Keratinocyte (primary cell): ENCODE results near the gene SLC12A3. TPM values are rescaled to one million over a fixed set of nuclear protein-coding genes. Genes with fewer than 3 reads are reported as not detected.

Experiments used
- DNase-seq: peaks from one replicate; pipeline ENCODE4 v3.0.0-alpha.2; 2011; ENCODE audit warnings: low read depth, missing footprints, low spot score
- FAIRE-seq: peaks from 2 replicates; lab custom pipeline; 2011; peaks lifted over from hg19 to GRCh38; lab: Jason Lieb, UNC
- H2AFZ ChIP-seq: 2 replicates; pipeline ENCODE4 v1.6.0; 2012; ENCODE audit warnings: low read length, control low read depth, inconsistent platforms; ENCODE audit not compliant: control insufficient read depth
- H3K27ac ChIP-seq: 2 replicates; pipeline ENCODE4 v1.5.1; 2011; ENCODE audit warnings: low read length; ENCODE audit not compliant: control insufficient read depth, insufficient read depth
- H3K27me3 ChIP-seq: 3 replicates; pipeline ENCODE4 v1.6.0; 2011; ENCODE audit warnings: low read length; ENCODE audit not compliant: control insufficient read depth, insufficient read depth; ENCODE audit errors: extremely low read depth
- H3K36me3 ChIP-seq, 2 experiments: 2 replicates in 1 of 2; 3 replicates in 1 of 2; pipeline ENCODE4 v1.5.1; 2011; ENCODE audit warnings: low read length in 2 of 2, mild to moderate bottlenecking in 1 of 2; ENCODE audit not compliant: control insufficient read depth in 2 of 2, insufficient read depth in 2 of 2; ENCODE audit errors: extremely low read depth in 1 of 2
- H3K4me1 ChIP-seq: 3 replicates; pipeline ENCODE4 v1.5.1; 2011; ENCODE audit warnings: low read length; ENCODE audit not compliant: control insufficient read depth, insufficient read depth; ENCODE audit errors: extremely low read depth
- H3K4me2 ChIP-seq: 3 replicates; pipeline ENCODE4 v1.6.0; 2011; ENCODE audit warnings: low read depth, low read length; ENCODE audit not compliant: control insufficient read depth, insufficient read depth; ENCODE audit errors: extremely low read depth
- H3K4me3 ChIP-seq, 3 experiments: fragments of 200-600 bp in 1 of 3; sonication (generic) in 1 of 3; 2 replicates in 2 of 3; 3 replicates in 1 of 3; pipeline ENCODE4 v1.5.1; 2011 to 2016; ENCODE audit warnings: low read length in 3 of 3, mild to moderate bottlenecking in 3 of 3, control low read depth in 2 of 3, inconsistent platforms in 1 of 3, low read depth in 1 of 3, mixed read lengths in 1 of 3, mixed run types in 1 of 3, moderate library complexity in 1 of 3; ENCODE audit not compliant: control insufficient read depth in 2 of 3, insufficient read depth in 2 of 3; ENCODE audit errors: extremely low read depth in 1 of 3
- H3K79me2 ChIP-seq: 2 replicates; pipeline ENCODE4 v1.6.0; 2012; ENCODE audit warnings: low read length; ENCODE audit not compliant: control insufficient read depth, insufficient read depth
- H3K9ac ChIP-seq: 3 replicates; pipeline ENCODE4 v1.6.0; 2011; ENCODE audit warnings: low read length; ENCODE audit not compliant: control insufficient read depth, insufficient read depth; ENCODE audit errors: extremely low read depth
- H3K9me1 ChIP-seq: 3 replicates; pipeline ENCODE4 v1.6.0; 2011; ENCODE audit warnings: low read length; ENCODE audit not compliant: control insufficient read depth, insufficient read depth; ENCODE audit errors: extremely low read depth
- H3K9me3 ChIP-seq: 2 replicates; pipeline ENCODE4 v1.5.1; 2012; ENCODE audit warnings: low read depth, low read length; ENCODE audit not compliant: control insufficient read depth
- H4K20me1 ChIP-seq: 3 replicates; pipeline ENCODE4 v1.6.0; 2011; ENCODE audit warnings: low read length; ENCODE audit not compliant: control insufficient read depth, insufficient read depth; ENCODE audit errors: extremely low read depth
- CTCF ChIP-seq, 3 experiments: IDR thresholded peaks in 1 of 3; conservative IDR thresholded peaks in 1 of 3; optimal IDR thresholded peaks in 1 of 3; 2 replicates in 2 of 3; 3 replicates in 1 of 3; pipeline versions ENCODE3 to v1.5.1; 2011; ENCODE audit warnings: low read length in 3 of 3, mild to moderate bottlenecking in 3 of 3, moderate library complexity in 2 of 3, control low read depth in 1 of 3, inconsistent platforms in 1 of 3; ENCODE audit not compliant: insufficient read depth in 2 of 3; ENCODE audit errors: extremely low read depth in 1 of 3
- EZH2 ChIP-seq: IDR thresholded peaks from one replicate; pipeline ENCODE4 v1.6.1; 2012; ENCODE audit warnings: inconsistent platforms, mild to moderate bottlenecking, low read length, moderate library complexity
- dilution Hi-C: fragments of 300-500 bp; cut with MboI; formaldehyde crosslinking; loops from one replicate; pipeline ENCODE4 v1.7.0; 2020; ENCODE audit warnings: low sequenced_read_pairs; ENCODE audit not compliant: extremely low pct_ligation_motif_present
- polyA plus RNA-seq, 5 experiments: library from polyadenylated mRNA; depleted of rRNA in 3 of 5; stranded (reverse) in 3 of 5; stranded (forward) in 1 of 5; unstranded in 1 of 5; fragments of >200 nt; gene quantifications; 1 replicate in 1 of 5; 2 replicates in 3 of 5; 3 replicates in 1 of 5; pipeline versions ENCODE4 v1.2.1 to v1.2.3, GENCODE V29; 2011 to 2012; ENCODE audit warnings: missing spikeins in 2 of 5, low read depth in 1 of 5, low replicate concordance in 1 of 5

The SLC12A3 gene
- polyA plus RNA-seq, 1 donor (not counting 4 experiments of a cell fraction or from before 2014, with no cell fraction given): not detected

GRCh38 chr16:56817056-56817455 lies 48.0 kb upstream of the SLC12A3 start:
- Histone ChIP-seq H3K4me2 (no peak overlapping the region), H3K9me1 (peaks cover 4% of the 10 kb centered on the region), H3K9me3 (no peaks in the 10 kb centered on the region), H4K20me1 (no peaks in the 10 kb centered on the region), H3K79me2 (peaks cover 2% of the 10 kb centered on the region), H2AFZ (no peak overlapping the region), H3K27me3 (no peaks in the 10 kb centered on the region), H3K9ac (no peak overlapping the region), H3K36me3 (peaks cover 7 to 8% of the 10 kb centered on the region in 2 experiments), H3K27ac (no peak overlapping the region), H3K4me3 (no peak overlapping the region), H3K4me1 (peaks cover 23% of the 10 kb centered on the region)
- DNase-seq (no peak), FAIRE-seq (no peak)
- TF ChIP-seq EZH2: no peak
- no peak for TF ChIP-seq CTCF (optimal IDR thresholded peaks at IDR 0.05 in 1 of 3, IDR thresholded peaks at IDR 0.05 in 1 of 3, conservative IDR thresholded peaks at IDR 0.05 in 1 of 3; ENCODE audit: extremely low read depth in 1 of 3, insufficient read depth in 2 of 3, low read length in 3 of 3)
- dilution Hi-C loops: no loop called here

DNA sequence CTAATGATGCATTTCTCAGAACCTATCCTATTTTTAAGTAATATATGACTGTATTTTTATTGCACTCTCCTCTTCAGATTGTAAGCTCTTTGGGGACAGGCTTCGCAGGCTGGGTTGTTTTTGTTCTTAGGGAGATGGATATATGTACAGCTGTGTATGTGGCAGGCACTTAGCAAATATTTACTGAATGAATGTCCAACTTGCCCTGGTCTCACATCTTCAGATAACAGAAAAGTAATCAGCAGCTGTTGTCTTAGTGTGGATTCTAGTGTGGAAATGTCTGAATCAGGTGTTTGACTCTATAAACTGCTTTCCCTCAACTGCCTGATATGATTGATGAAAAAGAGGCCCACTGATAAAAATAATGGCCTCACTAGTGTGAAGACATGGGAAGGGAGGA lies 47.1 kb upstream of the SLC12A3 start:
- no peaks in the 10 kb centered on the region for H3K27me3 ChIP-seq
- H3K36me3 ChIP-seq: peaks cover 8 to 9% of the 10 kb centered on the region in 2 experiments
- H2AFZ ChIP-seq: no peak overlapping the region
- dilution Hi-C loops: no loop called here
- H3K4me3 ChIP-seq: no peak overlapping the region
- no peaks in the 10 kb centered on the region for H3K9me3 ChIP-seq
- no peak overlapping the region for H3K9ac ChIP-seq
- TF ChIP-seq CTCF (optimal IDR thresholded peaks at IDR 0.05 in 1 of 3, IDR thresholded peaks at IDR 0.05 in 1 of 3, conservative IDR thresholded peaks at IDR 0.05 in 1 of 3; ENCODE audit: extremely low read depth in 1 of 3, insufficient read depth in 2 of 3, low read length in 3 of 3) (no peak), EZH2 (no peak)
- peaks cover 2% of the 10 kb centered on the region for H3K79me2 ChIP-seq
- peaks cover 14% of the 10 kb centered on the region for H3K4me1 ChIP-seq
- H4K20me1 ChIP-seq: no peaks in the 10 kb centered on the region
- peaks cover 4% of the 10 kb centered on the region for H3K9me1 ChIP-seq
- no peak overlapping the region for H3K4me2 ChIP-seq
- no peak for DNase-seq
- no peak overlapping the region for H3K27ac ChIP-seq
- no peak for FAIRE-seq
